ENCODE results near the gene AFG1L.
"Not testable (repeated sequence)": the region's sequence is repeated elsewhere in the genome, so short reads cannot be mapped to it uniquely, and the experiment has no call there.

Gene AFG1L

DNA sequence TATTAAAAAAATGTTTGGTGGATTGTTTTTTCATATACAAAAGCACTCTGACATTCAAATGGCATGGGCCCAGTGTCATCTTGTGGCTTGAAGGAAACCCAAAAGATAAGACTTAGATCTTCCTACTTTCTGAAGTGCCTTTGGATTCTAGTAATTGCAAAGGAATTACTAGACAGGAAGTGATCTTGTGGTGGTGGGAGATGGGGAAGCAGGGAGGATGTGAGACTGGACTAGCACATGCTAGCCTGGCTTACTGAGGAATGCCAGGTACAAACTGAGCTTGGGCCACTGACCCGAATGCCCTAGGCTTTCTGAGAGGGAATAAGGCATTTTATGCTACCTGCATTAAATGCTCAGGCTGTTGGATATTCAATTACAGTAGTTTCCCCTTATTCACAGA lies 59.0 kb downstream of the AFG1L start:
- DNase-seq (ENCODE audit: low read depth), result no peak

GRCh38 chr6:108355120-108355519 lies 60.3 kb downstream of the AFG1L start:
- no peak for DNase-seq (ENCODE audit: low read depth)

DNA sequence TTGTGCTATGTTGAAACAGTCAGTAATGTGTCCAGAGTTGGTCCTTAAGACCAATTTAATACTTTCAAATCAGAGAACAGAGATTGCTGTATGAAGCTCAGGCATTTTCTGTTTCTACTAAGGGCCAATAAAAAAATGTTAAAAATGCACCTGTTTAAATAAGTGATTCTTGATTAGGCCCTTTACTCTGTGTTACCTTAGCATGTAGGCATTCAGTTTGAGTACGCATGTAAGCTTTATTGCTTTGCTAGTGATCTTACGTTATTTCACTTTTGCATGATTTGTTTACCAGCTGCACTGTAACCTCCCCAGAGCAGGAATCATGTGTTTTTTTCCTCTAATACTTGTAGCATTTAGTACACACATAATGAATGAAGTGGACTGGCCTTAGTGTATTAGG lies 61.0 kb downstream of the AFG1L start:
- no peak for DNase-seq (ENCODE audit: low read depth)

GRCh38 chr6:108359901-108360882 lies 65.3 kb downstream of the AFG1L start:
- DNase-seq (ENCODE audit: low read depth), result no peak

- DNase-seq (ENCODE audit: low read depth), result no peak
Observed at GRCh38 chr6:108360919-108361311, 66.1 kb downstream of the AFG1L start.

DNA sequence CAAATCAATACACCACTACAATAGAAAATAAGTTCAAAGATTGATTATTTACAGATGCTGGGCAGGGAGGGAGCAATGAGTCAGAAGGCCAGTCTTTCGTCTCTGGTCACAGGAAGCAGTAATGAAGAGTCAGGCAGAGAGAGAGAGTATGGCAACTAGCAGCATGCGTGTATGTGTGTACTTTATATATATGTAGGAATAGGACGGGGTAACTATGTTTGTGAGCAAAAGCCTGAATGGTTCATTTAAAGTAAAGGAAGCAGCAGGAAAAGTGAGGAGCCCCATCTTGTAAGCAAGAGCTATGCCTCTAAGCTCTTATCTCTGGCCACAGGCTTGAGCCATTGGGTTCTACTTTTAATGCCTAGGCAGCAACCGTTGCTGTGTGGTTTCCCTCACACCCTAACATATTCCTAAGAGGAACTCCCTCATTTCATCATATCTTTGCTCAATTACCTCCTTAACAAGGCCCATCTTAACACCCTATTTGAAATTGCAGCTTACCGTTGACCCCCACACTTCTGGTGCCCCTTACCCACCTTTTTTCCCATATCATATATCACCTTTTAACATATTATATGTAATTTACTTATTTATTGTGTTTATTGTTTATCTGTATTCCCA lies 66.6 kb downstream of the AFG1L start:
- DNase-seq (ENCODE audit: low read depth), result no peak

DNA sequence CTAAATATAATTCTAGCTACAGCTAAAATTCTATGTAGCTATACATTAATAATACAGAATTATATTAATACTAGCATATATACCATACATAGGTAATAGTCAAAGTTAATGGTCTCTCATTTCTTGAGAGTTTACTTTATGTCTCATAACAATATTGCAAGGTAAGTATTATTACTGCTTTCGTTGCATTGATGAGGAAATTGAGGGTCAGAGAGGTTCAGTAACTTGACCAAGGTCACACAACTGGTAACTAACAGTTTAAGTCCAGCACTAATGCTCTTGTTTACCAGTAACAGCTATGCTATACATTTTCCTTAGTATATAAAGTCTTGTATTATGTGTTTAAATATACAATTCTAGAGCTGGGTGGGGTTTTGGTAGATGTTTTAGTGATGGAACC lies 67.6 kb downstream of the AFG1L start:
- no peak for DNase-seq (ENCODE audit: low read depth)

GRCh38 chr6:108363113-108363512 lies 68.3 kb downstream of the AFG1L start:
- no peak for DNase-seq (ENCODE audit: low read depth)

DNA sequence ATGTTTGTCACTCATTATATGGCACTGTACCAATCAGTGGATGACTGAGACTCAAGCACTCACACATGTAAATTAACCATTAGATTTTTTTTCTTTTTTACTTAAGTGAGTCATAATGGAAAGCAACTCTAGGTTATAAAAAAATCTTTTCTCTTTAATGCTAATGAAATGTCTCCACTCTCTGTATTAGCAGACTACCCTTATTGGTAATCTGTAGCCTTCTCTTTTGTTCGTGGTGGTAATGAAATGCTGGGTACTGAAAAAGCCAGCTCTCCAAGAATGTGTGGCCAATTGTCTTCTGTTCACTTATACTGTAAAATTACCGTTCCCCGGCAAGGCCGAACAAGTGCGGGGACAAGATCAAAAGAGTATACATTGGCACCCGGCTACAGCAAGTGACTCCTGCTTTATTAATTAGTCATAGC lies 69.0 kb downstream of the AFG1L start:
- DNase-seq (ENCODE audit: low read depth), result no peak

DNA sequence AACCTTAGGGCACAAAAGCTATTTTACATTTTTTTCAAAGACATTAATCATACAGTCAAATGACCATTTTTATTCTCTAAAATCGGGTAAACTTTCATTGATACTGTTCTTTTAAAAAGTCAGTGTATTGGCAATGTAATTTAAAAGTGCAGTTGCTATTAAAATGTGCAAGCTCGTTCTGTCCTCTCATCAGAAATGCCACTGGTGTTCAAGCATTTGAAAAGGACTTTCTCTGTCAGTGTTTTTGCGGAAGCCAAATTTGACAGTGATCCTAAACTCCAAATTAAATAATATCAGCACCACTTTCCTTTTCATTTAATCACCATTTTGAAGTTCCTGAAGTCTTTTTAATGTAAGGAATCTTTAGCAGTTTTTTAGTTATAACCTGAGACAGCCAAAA lies 69.6 kb downstream of the AFG1L start:
- no peak for DNase-seq (ENCODE audit: low read depth)

DNA sequence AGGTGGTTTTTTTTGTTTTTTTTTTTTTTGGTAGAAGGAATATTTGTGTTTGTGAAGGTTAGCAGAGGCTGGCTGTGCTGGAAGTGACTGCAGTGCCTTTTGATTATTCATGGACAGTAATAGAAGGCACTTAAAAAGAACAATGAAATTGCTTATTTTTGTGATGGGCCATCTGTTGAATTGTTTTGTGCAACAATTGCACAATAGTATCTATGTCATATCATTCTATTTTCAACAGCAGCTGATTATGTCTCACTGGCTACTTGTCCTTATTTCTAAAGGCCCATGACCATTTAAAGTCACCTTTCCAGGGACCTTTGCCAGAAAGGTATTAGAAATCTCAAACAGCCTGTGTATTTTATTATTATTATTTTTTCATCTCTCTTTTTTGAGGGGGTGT lies 70.6 kb downstream of the AFG1L start:
- DNase-seq (ENCODE audit: low read depth), result no peak

- DNase-seq (ENCODE audit: low read depth), result no peak
Observed at GRCh38 chr6:108366236-108366635, 71.4 kb downstream of the AFG1L start.

DNA sequence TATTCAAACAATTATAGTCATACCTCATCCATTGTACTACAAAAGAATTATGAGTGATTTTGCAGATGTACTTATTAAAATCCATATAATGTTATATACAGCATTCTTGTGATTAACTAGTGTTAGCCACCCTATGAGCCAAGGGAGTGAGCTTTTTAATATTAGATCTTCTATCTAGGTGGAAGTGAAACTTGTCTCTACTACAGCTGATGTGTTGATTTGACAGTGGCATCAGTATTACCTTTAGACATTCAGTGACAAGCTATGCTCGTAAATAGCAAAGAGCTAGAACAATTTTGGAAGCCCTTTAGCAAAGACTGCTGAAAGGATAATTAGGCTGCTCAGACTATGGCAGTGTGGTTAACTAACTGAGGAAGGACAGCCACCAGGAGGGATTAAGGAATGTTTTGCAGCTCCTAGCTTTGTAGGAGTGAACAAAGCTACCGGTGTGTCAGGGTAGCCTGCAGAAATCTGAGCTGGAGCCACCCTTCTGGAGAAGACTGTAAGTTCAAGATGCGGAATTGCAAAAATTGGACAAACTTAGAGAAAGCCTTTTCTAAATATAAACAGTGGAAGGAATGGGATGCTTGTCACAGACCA lies 73.7 kb downstream of the AFG1L start:
- DNase-seq (ENCODE audit: low read depth), result no peak

GRCh38 chr6:108380876-108381275 lies 86.0 kb downstream of the AFG1L start:
- no peak for DNase-seq (ENCODE audit: low read depth)

GRCh38 chr6:108383981-108384380 lies 89.1 kb downstream of the AFG1L start:
- DNase-seq (ENCODE audit: low read depth), result no peak

DNA sequence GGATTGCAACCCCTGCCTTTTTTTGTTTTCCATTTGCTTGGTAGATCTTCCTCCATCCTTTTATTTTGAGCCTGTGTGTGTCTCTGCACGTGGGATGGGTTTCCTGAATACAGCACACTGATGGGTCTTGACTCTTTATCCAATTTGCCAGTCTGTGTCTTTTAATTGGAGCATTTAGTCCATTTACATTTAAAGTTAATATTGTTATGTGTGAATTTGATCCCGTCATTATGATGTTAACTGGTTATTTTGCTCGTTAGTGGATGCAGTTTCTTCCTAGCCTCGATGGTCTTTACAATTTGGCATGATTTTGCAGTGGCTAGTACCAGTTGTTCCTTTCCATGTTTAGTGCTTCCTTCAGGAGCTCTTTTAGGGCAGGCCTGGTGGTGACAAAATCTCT lies 94.3 kb downstream of the AFG1L start:
- DNase-seq (ENCODE audit: low read depth), result not testable (repeated sequence)

DNA sequence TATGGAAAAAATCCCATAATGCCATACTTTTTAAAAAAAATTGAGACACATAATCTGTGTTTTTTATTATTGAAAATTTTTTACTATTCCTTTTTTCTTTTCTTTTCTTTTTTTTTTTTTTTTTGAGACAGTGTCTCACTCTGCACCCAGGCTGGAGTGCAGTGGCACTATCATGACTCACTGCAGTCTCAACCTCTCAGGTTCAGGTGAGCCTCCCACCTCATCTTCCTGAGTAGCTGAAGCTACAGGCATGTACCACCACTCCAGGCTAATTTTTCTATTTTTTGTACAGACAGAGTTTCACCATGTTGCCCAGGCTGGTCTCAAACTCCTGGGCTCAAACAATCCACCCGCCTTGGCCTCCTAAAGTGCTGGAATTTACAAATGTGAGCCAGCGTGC lies 100.4 kb downstream of the AFG1L start:
- no peak for DNase-seq (ENCODE audit: low read depth)

- DNase-seq (ENCODE audit: low read depth), result no peak
Observed at GRCh38 chr6:108403236-108403635, 108.4 kb downstream of the AFG1L start.

- DNase-seq (ENCODE audit: low read depth), result no peak
Observed at GRCh38 chr6:108406943-108407342, 112.1 kb downstream of the AFG1L start.

DNA sequence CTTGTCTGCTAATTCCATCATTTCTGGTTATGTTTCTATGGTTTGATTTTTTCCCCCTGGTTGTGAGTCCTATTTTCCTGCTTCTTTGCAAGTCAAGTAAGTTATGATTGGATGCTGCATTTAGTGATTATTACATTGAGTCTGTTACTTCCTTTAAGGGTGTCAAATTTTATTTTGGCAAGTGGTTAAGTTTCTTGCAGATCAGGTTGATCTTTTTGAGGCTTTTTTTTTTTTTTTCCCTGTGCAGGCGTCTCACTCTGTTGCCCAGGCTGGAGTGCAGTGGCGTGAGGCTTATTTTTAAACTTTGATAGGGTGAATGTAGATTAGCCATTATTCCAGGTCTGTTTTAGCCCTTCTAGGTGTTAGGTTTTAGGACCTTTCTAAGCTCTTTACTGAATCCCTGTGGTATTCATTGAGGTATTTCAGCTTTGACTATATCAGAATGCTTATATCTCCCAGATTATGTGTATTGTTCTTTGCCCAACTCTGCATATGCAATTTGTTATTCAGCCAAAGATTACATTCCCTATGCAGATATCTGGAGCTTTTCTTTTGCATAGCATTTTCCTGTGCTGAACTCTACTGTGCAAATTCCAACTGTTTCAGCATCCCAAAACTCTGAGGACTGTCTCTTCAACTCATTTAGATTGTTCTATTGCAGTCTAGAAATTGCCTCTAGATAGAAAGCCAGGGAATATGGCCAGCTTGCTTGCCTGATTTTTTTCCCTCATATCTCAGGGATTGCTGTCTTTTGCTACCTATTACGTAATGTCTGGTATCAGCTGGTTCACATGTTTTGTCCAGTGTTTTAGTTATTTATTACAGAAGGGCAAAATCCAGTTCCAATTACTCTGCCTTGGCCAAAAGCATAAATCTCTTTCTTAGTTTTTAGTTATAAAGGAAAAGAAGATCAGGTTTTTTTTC lies 113.3 kb downstream of the AFG1L start:
- DNase-seq (ENCODE audit: low read depth), result no peak

DNA sequence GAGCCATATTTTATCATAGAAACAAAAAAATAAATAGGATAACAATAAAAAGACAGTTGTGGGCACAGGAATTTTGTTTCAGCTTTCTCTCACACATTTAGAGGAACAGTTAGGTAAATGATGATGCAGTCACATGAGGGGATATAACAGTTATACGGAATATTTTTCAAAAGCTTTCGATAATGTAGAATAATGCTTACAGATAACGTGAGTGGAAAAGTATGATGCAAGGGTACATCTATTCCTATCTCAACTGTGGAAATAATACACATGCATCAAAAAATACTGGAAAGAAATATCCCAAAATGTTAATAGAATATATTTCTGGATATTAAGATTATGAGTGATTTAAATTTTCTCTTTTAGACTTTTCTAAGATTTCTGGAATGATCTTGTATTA lies 114.0 kb downstream of the AFG1L start:
- no peak for DNase-seq (ENCODE audit: low read depth)
